Neural cell (in vitro differentiated cells): ENCODE data around the gene CDRT4. TPM values are rescaled to one million over a fixed set of nuclear protein-coding genes. Genes with fewer than 3 reads are reported as not detected.

Experiments
- H2AFZ ChIP-seq: fragments of 200-600, 300-800 bp; sonication (generic), shearing (Covaris generic); 2 replicates; pipeline ENCODE4 v1.6.0; 2014; ENCODE audit warnings: low read depth, mild to moderate bottlenecking, antibody characterized with exemption, low read length, moderate library complexity
- H3F3A ChIP-seq: fragments of 200-600 bp; shearing (Covaris generic); 2 replicates; pipeline ENCODE4 v1.6.1; 2016; ENCODE audit warnings: mild to moderate bottlenecking, moderate library complexity, mixed read lengths, antibody characterized with exemption, low read length; ENCODE audit not compliant: insufficient read depth, poor library complexity, severe bottlenecking
- H3K27ac ChIP-seq: fragments of 200-600, 300-800 bp; sonication (generic), shearing (Covaris generic); 2 replicates; pipeline ENCODE4 v1.5.1; 2014; ENCODE audit warnings: mild to moderate bottlenecking, low read length, moderate library complexity
- H3K27me3 ChIP-seq: fragments of 300-800, 200-600 bp; sonication (generic), shearing (Covaris generic); 2 replicates; pipeline ENCODE4 v1.6.0; 2014; ENCODE audit warnings: mild to moderate bottlenecking, low read depth, low read length, moderate library complexity; ENCODE audit not compliant: insufficient read depth
- H3K36me3 ChIP-seq: fragments of 300-800, 200-600 bp; sonication (generic), shearing (Covaris generic); 2 replicates; pipeline ENCODE4 v1.5.1; 2014; ENCODE audit warnings: mild to moderate bottlenecking, antibody characterized with exemption, low read length, moderate library complexity; ENCODE audit not compliant: insufficient read depth
- H3K4me2 ChIP-seq: fragments of 300-800, 200-600 bp; sonication (generic), shearing (Covaris generic); 2 replicates; pipeline ENCODE4 v1.6.0; 2014; ENCODE audit warnings: mild to moderate bottlenecking, low read length
- H3K4me3 ChIP-seq: fragments of 300-800, 200-600 bp; sonication (generic), shearing (Covaris generic); 2 replicates; pipeline ENCODE4 v1.5.1; 2014; ENCODE audit warnings: mild to moderate bottlenecking, low read length, moderate library complexity
- H3K79me2 ChIP-seq: fragments of 200-600 bp; shearing (Covaris generic); replicated peaks from 2 replicates; pipeline ENCODE4 v1.6.0; 2014; ENCODE audit warnings: mild to moderate bottlenecking, low read length, moderate library complexity; ENCODE audit not compliant: insufficient read depth
- H3K9ac ChIP-seq: fragments of 300-800, 200-600 bp; sonication (generic), shearing (Covaris generic); 2 replicates; pipeline ENCODE4 v1.6.1; 2016; ENCODE audit warnings: mild to moderate bottlenecking, low read length, mixed read lengths
- H3K9me2 ChIP-seq: fragments of 200-600 bp; shearing (Covaris generic); 2 replicates; pipeline ENCODE4 v1.6.1; 2016; ENCODE audit warnings: mild to moderate bottlenecking, low read length, mixed read lengths; ENCODE audit not compliant: insufficient read depth
- H3K9me3 ChIP-seq: fragments of 200-600, 300-800 bp; sonication (generic), shearing (Covaris generic); 2 replicates; pipeline ENCODE4 v1.6.1; 2016; ENCODE audit warnings: mild to moderate bottlenecking, mixed run types, low read length, moderate library complexity, mixed read lengths
- H4K20me1 ChIP-seq: fragments of 200-600 bp; shearing (Covaris generic); 2 replicates; pipeline ENCODE4 v1.6.1; 2016; ENCODE audit warnings: mild to moderate bottlenecking, mixed run types; ENCODE audit not compliant: insufficient read depth
- CTCF ChIP-seq: fragments of 450-650 bp; IDR thresholded peaks from 2 replicates; pipeline ENCODE4 v1.5.1; 2014; ENCODE audit warnings: antibody characterized with exemption, mild to moderate bottlenecking, moderate library complexity; ENCODE audit not compliant: poor library complexity, severe bottlenecking
- EP300 ChIP-seq: fragments of 450-650 bp; conservative IDR thresholded peaks from 2 replicates; pipeline ENCODE4 v1.6.1; 2014; ENCODE audit warnings: antibody characterized with exemption, mild to moderate bottlenecking, moderate library complexity; ENCODE audit not compliant: poor library complexity, severe bottlenecking
- EZH2 ChIP-seq: fragments of 200-600, 300-800 bp; shearing (Covaris generic), sonication (generic); IDR thresholded peaks from 2 replicates; pipeline ENCODE4 v1.6.1; 2014; ENCODE audit warnings: antibody characterized with exemption, low read length, borderline replicate concordance, mild to moderate bottlenecking; ENCODE audit not compliant: insufficient read depth, poor library complexity, severe bottlenecking
- MXI1 ChIP-seq: fragments of 450-650 bp; conservative IDR thresholded peaks from 2 replicates; pipeline ENCODE4 v1.6.1; 2014; ENCODE audit warnings: antibody characterized with exemption, mild to moderate bottlenecking; ENCODE audit not compliant: poor library complexity, severe bottlenecking
- POLR2AphosphoS5 ChIP-seq: IDR thresholded peaks from 2 replicates; pipeline ENCODE4 v1.6.1; 2012
- RAD21 ChIP-seq: fragments of 450-650 bp; conservative IDR thresholded peaks from 2 replicates; pipeline ENCODE4 v1.6.1; 2014; ENCODE audit warnings: antibody characterized with exemption, mild to moderate bottlenecking, moderate library complexity
- REST ChIP-seq: IDR thresholded peaks from 2 replicates; pipeline ENCODE4 v1.6.1; 2012; ENCODE audit warnings: borderline replicate concordance
- SMC3 ChIP-seq: fragments of 450-650 bp; conservative IDR thresholded peaks from 2 replicates; pipeline ENCODE4 v1.6.1; 2014; ENCODE audit warnings: antibody characterized with exemption, mild to moderate bottlenecking, moderate library complexity; ENCODE audit not compliant: poor library complexity
- TAF1 ChIP-seq: IDR thresholded peaks from 2 replicates; pipeline ENCODE4 v1.6.1; 2012; ENCODE audit warnings: low read depth
- polyA plus RNA-seq: library from polyadenylated mRNA; depleted of rRNA; stranded (reverse); fragments of >200 nt; gene quantifications from 2 replicates; pipeline ENCODE4 v1.2.3, GENCODE V29; 2014

Gene CDRT4
- polyA plus RNA-seq, 1 donor from 2014 or later = 22.5 TPM

- no peaks in the 10 kb centered on the region for H3K36me3 ChIP-seq
- H3K27me3 ChIP-seq = no peaks in the 10 kb centered on the region
- no peaks in the 10 kb centered on the region for H4K20me1 ChIP-seq
- no peaks in the 10 kb centered on the region for H3K9me2 ChIP-seq
- no peak overlapping the region for H3K4me3 ChIP-seq
- H3K9ac ChIP-seq = no peak overlapping the region
- H3K9me3 ChIP-seq = no peaks in the 10 kb centered on the region
- H3F3A ChIP-seq = no peaks in the 10 kb centered on the region
- TF ChIP-seq RAD21 = no peak
- TF ChIP-seq SMC3 = no peak
- TF ChIP-seq EP300 = no peak
- TF ChIP-seq REST = no peak
- TF ChIP-seq POLR2AphosphoS5 = no peak
- TF ChIP-seq TAF1 = no peak
- no peak for TF ChIP-seq MXI1
- no peak for TF ChIP-seq EZH2
- TF ChIP-seq CTCF = no peak
- H3K79me2 ChIP-seq = no peaks in the 10 kb centered on the region
- H3K27ac ChIP-seq = no peak overlapping the region
- H3K4me2 ChIP-seq = no peak overlapping the region
- no peak overlapping the region for H2AFZ ChIP-seq
Observed at GRCh38 chr17:15479703-15480102, 12.3 kb upstream of the CDRT4 start.

DNA sequence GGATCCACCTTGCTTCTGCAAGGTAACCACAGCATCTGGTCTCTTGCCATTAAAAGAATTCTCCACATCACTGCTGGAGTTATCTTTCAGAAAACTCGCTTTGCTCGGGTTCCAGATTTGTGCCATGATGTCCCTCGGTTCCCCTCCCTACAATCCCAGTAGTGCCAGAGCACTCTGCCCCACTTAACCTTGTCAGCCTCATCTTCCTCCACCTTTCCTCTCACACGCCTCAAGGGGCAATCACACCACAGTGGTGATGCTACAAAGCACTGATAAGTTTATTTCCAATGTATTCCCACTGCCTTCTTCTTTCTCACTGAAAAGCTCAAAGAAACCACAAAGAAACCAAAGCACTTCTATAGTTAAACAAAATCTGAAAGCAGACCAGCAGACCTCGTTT is 11.4 kb upstream of the CDRT4 start:
- Histone ChIP-seq H3K4me3 (no peak overlapping the region), H3K9ac (no peak overlapping the region)
- no peak for TF ChIP-seq CTCF
- no peak for TF ChIP-seq REST
- TF ChIP-seq RAD21 = no peak
- TF ChIP-seq EZH2 = no peak
- TF ChIP-seq POLR2AphosphoS5 = no peak
- no peak for TF ChIP-seq SMC3
- no peak for TF ChIP-seq MXI1
- no peak for TF ChIP-seq TAF1

More for the DNA sequence above, 11.4 kb upstream of the CDRT4 start:
- no peaks in the 10 kb centered on the region for H3F3A ChIP-seq
- no peak overlapping the region for H3K4me2 ChIP-seq
- H3K79me2 ChIP-seq = no peaks in the 10 kb centered on the region
- H3K9me2 ChIP-seq = no peaks in the 10 kb centered on the region
- no peak overlapping the region for H3K27ac ChIP-seq
- no peaks in the 10 kb centered on the region for H3K9me3 ChIP-seq
- no peaks in the 10 kb centered on the region for H3K36me3 ChIP-seq
- no peaks in the 10 kb centered on the region for H3K27me3 ChIP-seq
- no peak overlapping the region for H2AFZ ChIP-seq
- no peaks in the 10 kb centered on the region for H4K20me1 ChIP-seq
